Kidney (tissue), 14 donors: ENCODE data around the gene BTN3A1. TPM values are rescaled to one million over a fixed set of nuclear protein-coding genes. Genes with fewer than 3 reads are reported as not detected.

Experiments
- DNase-seq, 5 donors: peaks; one replicate each; pipeline ENCODE4 v3.0.0-alpha.2; 2013 to 2020
- FAIRE-seq: peaks from 2 replicates; lab custom pipeline; 2012; peaks lifted over from hg19 to GRCh38; lab: Jason Lieb, UNC
- H3K27ac ChIP-seq, 2 donors: one replicate each; pipeline ENCODE4 v1.7.0; 2013; ENCODE audit warnings: low read depth in 2 of 2, low read length in 2 of 2, inconsistent platforms in 1 of 2
- H3K27me3 ChIP-seq: one replicate; pipeline ENCODE4 v1.7.1; 2013; ENCODE audit warnings: low read length, inconsistent platforms; ENCODE audit not compliant: control insufficient read depth, insufficient read depth
- H3K36me3 ChIP-seq, 3 donors: one replicate each; pipeline versions ENCODE4 v1.7.0 to v1.7.1; 2013; ENCODE audit warnings: low read length in 3 of 3, control low read depth in 1 of 3, inconsistent platforms in 1 of 3; ENCODE audit not compliant: insufficient read depth in 3 of 3, control insufficient read depth in 2 of 3
- H3K4me1 ChIP-seq, 3 donors: one replicate each; pipeline versions ENCODE4 v1.7.0 to v1.7.1; 2013; ENCODE audit warnings: low read length in 3 of 3, inconsistent platforms in 1 of 3, low read depth in 1 of 3; ENCODE audit not compliant: control insufficient read depth in 2 of 3, insufficient read depth in 2 of 3
- H3K4me3 ChIP-seq, 3 donors: one replicate each; pipeline versions ENCODE4 v1.7.0 to v1.8.1; 2013; ENCODE audit warnings: low read length in 3 of 3, control low read depth in 1 of 3, inconsistent platforms in 1 of 3
- H3K9ac ChIP-seq, 3 donors: one replicate each; pipeline versions ENCODE4 v1.7.0 to v1.7.1; 2013; ENCODE audit warnings: low read length in 3 of 3, control low read depth in 1 of 3, inconsistent platforms in 1 of 3
- H3K9me3 ChIP-seq, 3 donors: one replicate each; pipeline versions ENCODE4 v1.7.0 to v1.7.1; 2013; ENCODE audit warnings: low read length in 3 of 3, control low read depth in 1 of 3, inconsistent platforms in 1 of 3; ENCODE audit not compliant: control insufficient read depth in 2 of 3, insufficient read depth in 1 of 3
- CTCF ChIP-seq: IDR thresholded peaks from 3 replicates; pipeline ENCODE4 v1.5.1; 2012; ENCODE audit warnings: mild to moderate bottlenecking, moderate library complexity, borderline replicate concordance; ENCODE audit not compliant: insufficient read depth; ENCODE audit errors: extremely low read depth
- intact Hi-C: fragments of 100-400 bp; cut with DNase I; formaldehyde crosslinking; loops from one replicate; pipeline ENCODE4 v1.11.1; 2022
- polyA plus RNA-seq: library from polyadenylated mRNA; stranded (reverse); fragments of 350-450 nt; fragmentation: Illumina TruSeq; extraction: RNeasy Lipid Tissue Mini Kit (QIAGEN cat#74804); gene quantifications from one replicate; pipeline ENCODE4 v1.2.3, GENCODE V29; 2014; ENCODE audit warnings: low read depth, low replicate concordance; ENCODE audit not compliant: insufficient read depth
- total RNA-seq: library from RNA; stranded (reverse); fragmentation: NEBNext Ultra II Directional; extraction: Animal tissue kit (Norgen Biotek cat#: 25700); gene quantifications from one replicate; pipeline ENCODE4 v1.2.1, GENCODE V29; 2021
- donor health status: control.
- donor health status: control.
- donor health status: control.
- donor health status: control.
- donor health status: control.
- donor health status: DM: yes; HTN: yes; CAD: no.
- donor health status: Normal renal cell carcinoma (clear cell type).

BTN3A1 gene
- total and polyA plus RNA-seq, 2 donors from 2014 or later: 13.8 to 23.1 TPM

GRCh38 chr6:26388014-26388413, 14.1 kb upstream of the BTN3A1 start:
- no peak for TF ChIP-seq CTCF
- H3K9me3 ChIP-seq: no peaks in the 10 kb centered on the region
- no peak overlapping the region for H3K4me3 ChIP-seq
- H3K9ac ChIP-seq: no peak overlapping the region
- no peaks in the 10 kb centered on the region for H3K27me3 ChIP-seq
- peaks cover 0 to 8% (median 0%) of the 10 kb centered on the region in 3 donors for H3K4me1 ChIP-seq
- FAIRE-seq (no peak), DNase-seq (no peak)
- H3K27ac ChIP-seq: no peak overlapping the region
- intact Hi-C loops: no loop called here
- H3K36me3 ChIP-seq: peaks cover 0 to 8% (median 0%) of the 10 kb centered on the region in 3 donors

- no peak for TF ChIP-seq CTCF
- intact Hi-C loops: no loop called here
- Histone ChIP-seq H3K9ac (no peak overlapping the region), H3K9me3 (no peaks in the 10 kb centered on the region), H3K4me1 (peaks cover 0 to 6% (median 0%) of the 10 kb centered on the region in 3 donors), H3K36me3 (peaks cover 0 to 8% (median 0%) of the 10 kb centered on the region in 3 donors), H3K27ac (no peak overlapping the region), H3K27me3 (no peaks in the 10 kb centered on the region), H3K4me3 (no peak overlapping the region)
- no peak for FAIRE-seq
- DNase-seq: no peak
Measured at GRCh38 chr6:26388441-26388840, 13.6 kb upstream of the BTN3A1 start.

- Histone ChIP-seq H3K9ac (no peak overlapping the region), H3K27ac (no peak overlapping the region), H3K4me3 (no peak overlapping the region), H3K9me3 (no peaks in the 10 kb centered on the region), H3K4me1 (peaks cover 0 to 2% (median 0%) of the 10 kb centered on the region in 3 donors), H3K27me3 (no peaks in the 10 kb centered on the region), H3K36me3 (peaks cover 0 to 8% (median 0%) of the 10 kb centered on the region in 3 donors)
- no peak for FAIRE-seq
- TF ChIP-seq CTCF: no peak
- intact Hi-C loops: no loop called here
- no peak for DNase-seq
Measured at GRCh38 chr6:26389349-26389894, 12.7 kb upstream of the BTN3A1 start.

GRCh38 chr6:26390531-26390930, 11.5 kb upstream of the BTN3A1 start:
- peaks cover 0 to 8% (median 0%) of the 10 kb centered on the region in 3 donors for H3K36me3 ChIP-seq
- no peaks in the 10 kb centered on the region for H3K27me3 ChIP-seq
- intact Hi-C loops: no loop called here
- H3K9me3 ChIP-seq: no peaks in the 10 kb centered on the region
- H3K4me3 ChIP-seq: no peak overlapping the region
- no peak for DNase-seq
- FAIRE-seq: no peak
- no peaks in the 10 kb centered on the region for H3K4me1 ChIP-seq
- no peak for TF ChIP-seq CTCF
- no peak overlapping the region for H3K9ac ChIP-seq
- no peak overlapping the region for H3K27ac ChIP-seq
